Naive thymus-derived CD8-positive, alpha-beta T cell (primary cell): ENCODE data around the gene CTAGE8. TPM values are rescaled to one million over a fixed set of nuclear protein-coding genes. Genes with fewer than 3 reads are reported as not detected.
A peak's percentile ranks its signal among the peaks of the same experiment; 100 is the strongest.
"Not testable (repeated sequence)": the region's sequence is repeated elsewhere in the genome, so short reads cannot be mapped to it uniquely, and the experiment has no call there.

Source experiments
- ATAC-seq, 2 donors: fragments of 150-1000 bp; cut with Tn5 transposase in 1 of 2; sonication (Bioruptor Pico), chemical (Tn5 transposase) in 1 of 2; 1 replicate in 1 of 2; 2 replicates in 1 of 2; pipeline ENCODE4 v1.10.0; 2021; ENCODE audit warnings: mild to moderate bottlenecking in 2 of 2, moderate library complexity in 2 of 2
- POLR2A ChIA-PET: fragments of 350-600 bp; sonication (Branson Sonifier 250); formaldehyde crosslinking; loops from one replicate; lab custom pipeline; 2021; ENCODE audit warnings: antibody characterized with exemption; lab: Charles Lee
- DNase-seq, 10 donors: peaks; one replicate each; pipeline versions ENCODE4 v3.0.0 to v3.0.0-alpha.2; 2020 to 2022
- H3K27ac Mint-ChIP-seq, 10 donors: one replicate each; pipeline ENCODE4 v1.8.0; 2020 to 2022; ENCODE audit warnings: mild to moderate bottlenecking in 10 of 10, mixed read lengths in 10 of 10, moderate library complexity in 4 of 10, inconsistent platforms in 1 of 10
- H3K27me3 Mint-ChIP-seq, 5 donors: one replicate each; pipeline ENCODE4 v1.8.0; 2021 to 2022; ENCODE audit warnings: mixed read lengths in 5 of 5
- H3K36me3 Mint-ChIP-seq, 3 donors: one replicate each; pipeline ENCODE4 v1.8.0; 2020 to 2022; ENCODE audit warnings: mixed read lengths in 3 of 3, mild to moderate bottlenecking in 2 of 3, inconsistent platforms in 1 of 3
- H3K4me1 Mint-ChIP-seq, 4 donors: one replicate each; pipeline ENCODE4 v1.8.0; 2021 to 2022; ENCODE audit warnings: mixed read lengths in 4 of 4
- H3K4me3 Mint-ChIP-seq, 10 donors: one replicate each; pipeline ENCODE4 v1.8.0; 2020 to 2022; ENCODE audit warnings: mild to moderate bottlenecking in 10 of 10, mixed read lengths in 10 of 10, moderate library complexity in 6 of 10, inconsistent platforms in 1 of 10
- H3K9me3 Mint-ChIP-seq, 9 donors: one replicate each; pipeline ENCODE4 v1.8.0; 2020 to 2022; ENCODE audit warnings: mixed read lengths in 9 of 9, mild to moderate bottlenecking in 3 of 9, inconsistent platforms in 1 of 9, moderate library complexity in 1 of 9
- polyA plus RNA-seq, 3 donors: library from polyadenylated mRNA; unstranded; fragments of 300-500 nt; fragmentation: Illumina TruSeq; gene quantifications; one replicate each; pipeline ENCODE4 v1.2.3, GENCODE V29; 2021
- total RNA-seq, 8 experiments: library from RNA in 2 of 8; stranded (reverse) in 2 of 8; gene quantifications; one replicate each; pipeline ENCODE4 v1.2.3 and lab custom pipeline; 2021 to 2026

CTAGE8 gene
- total and polyA plus RNA-seq, 5 experiments from 2014 or later = 0.47 to 1.3 (median 1.2) TPM; not detected in 2

DNA sequence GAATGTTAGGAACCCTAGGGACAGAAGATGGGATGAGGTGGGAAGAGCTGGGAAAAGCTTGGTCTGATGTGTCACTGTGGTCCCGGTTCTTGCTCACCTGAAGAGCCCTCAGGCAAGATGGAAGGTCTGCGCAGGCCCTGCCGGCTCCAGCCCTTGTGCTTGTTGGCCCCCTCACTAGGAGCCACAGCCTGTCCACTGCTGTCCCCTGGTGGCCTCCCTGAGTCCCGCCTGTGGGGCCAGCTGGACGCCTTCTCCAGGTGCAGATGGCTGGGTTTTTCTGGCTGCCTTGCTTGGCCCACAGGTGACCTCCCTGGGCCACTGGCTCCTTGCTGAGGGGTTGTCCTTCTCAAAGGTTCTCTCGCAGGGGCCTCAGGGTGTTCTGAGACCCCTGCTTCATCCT, 14.6 kb upstream of the CTAGE8 start:
- H3K27ac Mint-ChIP-seq, H3K9me3 Mint-ChIP-seq, H3K4me1 Mint-ChIP-seq, H3K27me3 Mint-ChIP-seq, H3K36me3 Mint-ChIP-seq, POLR2A ChIA-PET, ATAC-seq, DNase-seq, H3K4me3 Mint-ChIP-seq: not testable (repeated sequence)

- ATAC-seq, H3K4me3 Mint-ChIP-seq, POLR2A ChIA-PET: not testable (repeated sequence)
Observed at GRCh38 chr7:144282490-144282889, 13.4 kb upstream of the CTAGE8 start.

DNA sequence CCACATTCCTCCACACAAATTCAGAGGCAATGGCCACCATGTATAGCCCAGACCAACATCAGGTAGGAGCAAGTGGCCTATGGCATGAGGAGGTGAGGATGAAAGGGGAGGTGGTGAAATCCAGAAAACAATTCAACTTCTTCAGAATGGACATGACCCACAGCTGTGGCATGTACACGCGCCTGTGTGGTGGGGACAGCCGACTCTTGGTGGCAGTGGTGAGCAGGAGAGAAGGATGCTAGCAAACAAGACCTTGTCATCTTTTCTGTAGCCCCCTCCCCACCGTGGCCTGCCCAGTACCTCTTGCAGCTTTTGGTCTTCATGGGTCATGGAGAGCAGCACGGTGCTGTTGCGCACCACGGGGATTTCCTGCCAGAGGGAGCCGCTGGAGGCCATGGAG, 12.9 kb upstream of the CTAGE8 start:
- DNase-seq, H3K9me3 Mint-ChIP-seq, H3K36me3 Mint-ChIP-seq, POLR2A ChIA-PET, H3K27ac Mint-ChIP-seq, H3K4me1 Mint-ChIP-seq, ATAC-seq, H3K4me3 Mint-ChIP-seq, H3K27me3 Mint-ChIP-seq: not testable (repeated sequence)

More at GRCh38 chr7:144282490-144282889, 13.4 kb upstream of the CTAGE8 start:
- not testable (repeated sequence) for H3K4me1 Mint-ChIP-seq, H3K27me3 Mint-ChIP-seq, H3K36me3 Mint-ChIP-seq, H3K9me3 Mint-ChIP-seq, H3K27ac Mint-ChIP-seq
- peak in 1 of 10 donors; percentile 43 for DNase-seq

DNA sequence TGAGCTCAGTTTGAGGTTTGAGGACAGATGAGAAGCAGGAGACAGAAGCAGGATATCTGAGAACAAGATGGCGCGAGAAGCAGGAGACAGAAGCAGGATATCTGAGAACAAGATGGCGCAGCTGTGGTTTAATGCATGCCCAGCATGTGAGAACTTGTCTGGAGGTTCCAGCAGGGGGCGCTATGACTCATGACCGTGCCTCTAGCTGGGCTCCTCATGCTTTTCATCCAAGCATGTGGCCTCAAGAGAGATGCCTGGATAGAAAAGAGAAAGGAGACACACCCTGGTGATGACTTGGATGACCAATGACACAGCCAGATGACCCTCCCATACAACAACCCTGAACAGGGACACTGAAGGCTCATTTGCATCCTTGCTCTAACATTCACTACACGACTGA, 10.9 kb upstream of the CTAGE8 start:
- ATAC-seq, DNase-seq, POLR2A ChIA-PET, H3K36me3 Mint-ChIP-seq, H3K9me3 Mint-ChIP-seq, H3K4me3 Mint-ChIP-seq, H3K4me1 Mint-ChIP-seq, H3K27me3 Mint-ChIP-seq, H3K27ac Mint-ChIP-seq: not testable (repeated sequence)

DNA sequence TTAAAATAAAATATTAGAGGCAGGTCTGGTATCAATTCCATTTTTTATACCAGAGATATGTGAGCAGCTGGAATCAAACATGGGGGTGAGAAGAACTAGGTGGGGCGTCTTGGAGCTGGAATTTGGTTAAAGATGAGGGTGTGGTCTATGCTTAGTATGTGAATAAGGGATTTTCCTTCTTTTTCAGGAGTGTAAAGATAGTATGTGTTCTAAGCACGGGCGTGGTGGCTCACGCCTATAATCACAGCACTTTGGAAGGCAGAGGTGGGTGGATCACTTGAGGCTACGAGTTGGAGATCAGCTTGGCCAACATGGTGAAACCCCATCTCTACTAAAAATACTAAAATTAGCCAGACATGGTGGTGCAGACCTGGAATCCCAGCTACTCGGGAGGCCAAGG, 6.2 kb upstream of the CTAGE8 start:
- H3K4me3 Mint-ChIP-seq, H3K9me3 Mint-ChIP-seq, ATAC-seq, DNase-seq, H3K27ac Mint-ChIP-seq, H3K4me1 Mint-ChIP-seq, H3K27me3 Mint-ChIP-seq, POLR2A ChIA-PET, H3K36me3 Mint-ChIP-seq: not testable (repeated sequence)

- DNase-seq, H3K4me1 Mint-ChIP-seq, POLR2A ChIA-PET, H3K9me3 Mint-ChIP-seq, ATAC-seq, H3K27ac Mint-ChIP-seq, H3K36me3 Mint-ChIP-seq, H3K27me3 Mint-ChIP-seq, H3K4me3 Mint-ChIP-seq: not testable (repeated sequence)
Observed at GRCh38 chr7:144264692-144265091, 4.4 kb downstream of the CTAGE8 start, which contains the start of gene OR2A7. Gene OR2A7, minus strand, starts transcription at chr7:144264792. Its CDS starts 5,164 bp downstream, at chr7:144259628.

DNA sequence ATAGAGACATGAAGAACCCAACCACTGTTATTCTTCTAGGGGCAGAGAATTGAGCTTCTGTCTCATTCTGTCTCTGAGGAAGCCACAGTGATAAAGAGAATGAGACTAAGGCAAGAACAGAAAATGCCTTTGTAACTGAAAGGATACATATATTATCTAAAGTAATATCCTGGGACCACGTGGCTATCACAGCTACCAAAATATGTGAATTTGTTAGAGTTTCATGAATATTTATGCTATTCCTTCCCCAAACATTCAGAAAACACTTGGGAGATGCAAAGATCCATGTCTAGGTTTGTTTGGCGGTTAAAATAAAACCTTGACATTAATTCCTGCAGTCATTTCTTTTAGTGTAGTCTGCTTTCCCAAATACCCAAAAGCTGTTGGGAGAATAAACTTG, 7.0 kb downstream of the CTAGE8 start:
- H3K27ac Mint-ChIP-seq, DNase-seq, ATAC-seq, H3K4me3 Mint-ChIP-seq, H3K4me1 Mint-ChIP-seq, H3K36me3 Mint-ChIP-seq, H3K9me3 Mint-ChIP-seq, H3K27me3 Mint-ChIP-seq, POLR2A ChIA-PET: not testable (repeated sequence)

DNA sequence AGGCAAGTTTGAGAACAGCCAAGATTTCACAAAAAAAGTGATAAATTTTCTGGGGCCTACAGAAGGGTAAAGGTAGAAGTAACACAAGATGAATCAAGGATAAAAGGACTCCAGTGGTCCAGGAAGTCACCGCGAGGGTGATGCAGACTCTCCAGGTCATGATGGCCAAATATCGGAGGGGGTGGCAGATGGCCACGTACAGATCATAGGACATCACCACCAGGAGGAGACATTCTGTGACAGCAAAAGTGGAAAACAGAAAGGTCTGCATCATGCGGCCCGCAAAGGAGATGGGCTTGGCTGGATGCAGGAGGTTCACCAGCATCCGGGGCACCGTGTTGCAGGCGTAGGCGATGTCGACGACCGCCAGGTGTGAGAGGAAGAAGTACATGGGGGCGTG, 10.0 kb downstream of the CTAGE8 start:
- DNase-seq, H3K27ac Mint-ChIP-seq, H3K36me3 Mint-ChIP-seq, H3K27me3 Mint-ChIP-seq, ATAC-seq, H3K4me3 Mint-ChIP-seq, POLR2A ChIA-PET, H3K9me3 Mint-ChIP-seq, H3K4me1 Mint-ChIP-seq: not testable (repeated sequence)

- no peaks in the 10 kb centered on the region for H3K9me3 Mint-ChIP-seq
- H3K36me3 Mint-ChIP-seq = no peaks in the 10 kb centered on the region
- no peaks in the 10 kb centered on the region for H3K27me3 Mint-ChIP-seq
- no peak overlapping the region for H3K27ac Mint-ChIP-seq
- no peak for ATAC-seq
- H3K4me1 Mint-ChIP-seq = no peaks in the 10 kb centered on the region
- POLR2A ChIA-PET = no interaction called here
- no peak overlapping the region for H3K4me3 Mint-ChIP-seq
- DNase-seq = no peak
Observed at GRCh38 chr7:144256112-144256511, 13.0 kb downstream of the CTAGE8 start.

DNA sequence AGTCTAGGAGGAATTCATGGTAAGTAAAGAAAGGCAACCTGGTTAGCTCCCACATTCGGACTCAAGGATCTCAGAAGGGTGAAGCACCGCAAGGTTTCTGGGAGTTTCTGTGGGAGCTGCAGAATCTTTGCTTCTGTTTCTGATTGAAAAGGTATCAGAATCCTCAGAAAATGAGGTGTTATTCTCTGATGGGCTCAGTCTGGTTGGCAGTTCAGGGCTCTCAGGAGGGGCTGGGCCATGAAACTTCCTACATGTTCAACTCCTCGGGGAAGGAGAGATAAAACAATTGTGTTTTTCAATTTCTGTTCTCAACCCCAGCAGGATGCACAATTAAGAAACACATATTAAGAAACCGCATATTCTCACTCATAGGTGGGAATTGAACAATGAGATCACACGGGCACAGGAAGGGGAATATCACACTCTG, 13.6 kb downstream of the CTAGE8 start:
- Mint-ChIP-seq H3K4me3 (no peak overlapping the region), H3K27ac (no peak overlapping the region), H3K36me3 (no peaks in the 10 kb centered on the region), H3K9me3 (no peaks in the 10 kb centered on the region), H3K27me3 (no peaks in the 10 kb centered on the region), H3K4me1 (no peaks in the 10 kb centered on the region)
- DNase-seq = no peak
- ATAC-seq = no peak
- POLR2A ChIA-PET = no interaction called here

DNA sequence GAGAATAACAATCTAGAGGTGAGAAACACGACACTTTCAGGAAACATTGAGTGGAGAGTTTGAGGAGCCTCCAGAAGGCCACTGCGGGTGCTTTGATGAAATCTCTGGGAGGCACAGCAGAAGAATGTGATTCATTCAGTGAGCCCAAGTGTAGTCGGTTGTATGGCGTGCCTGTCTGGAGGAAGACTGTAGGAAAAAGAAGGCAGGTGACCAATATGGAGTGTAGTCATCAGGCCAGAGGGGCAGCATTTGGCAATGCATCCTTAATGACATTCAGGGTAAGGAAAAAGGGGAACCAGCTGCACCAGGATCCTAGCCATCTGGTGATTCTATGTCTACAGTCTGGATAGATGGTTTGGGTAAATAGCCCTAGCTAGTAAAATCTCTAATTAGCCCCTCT, 16.8 kb downstream of the CTAGE8 start:
- ATAC-seq, H3K4me1 Mint-ChIP-seq, H3K36me3 Mint-ChIP-seq, H3K4me3 Mint-ChIP-seq, H3K9me3 Mint-ChIP-seq, DNase-seq, H3K27me3 Mint-ChIP-seq, H3K27ac Mint-ChIP-seq, POLR2A ChIA-PET: not testable (repeated sequence)

DNA sequence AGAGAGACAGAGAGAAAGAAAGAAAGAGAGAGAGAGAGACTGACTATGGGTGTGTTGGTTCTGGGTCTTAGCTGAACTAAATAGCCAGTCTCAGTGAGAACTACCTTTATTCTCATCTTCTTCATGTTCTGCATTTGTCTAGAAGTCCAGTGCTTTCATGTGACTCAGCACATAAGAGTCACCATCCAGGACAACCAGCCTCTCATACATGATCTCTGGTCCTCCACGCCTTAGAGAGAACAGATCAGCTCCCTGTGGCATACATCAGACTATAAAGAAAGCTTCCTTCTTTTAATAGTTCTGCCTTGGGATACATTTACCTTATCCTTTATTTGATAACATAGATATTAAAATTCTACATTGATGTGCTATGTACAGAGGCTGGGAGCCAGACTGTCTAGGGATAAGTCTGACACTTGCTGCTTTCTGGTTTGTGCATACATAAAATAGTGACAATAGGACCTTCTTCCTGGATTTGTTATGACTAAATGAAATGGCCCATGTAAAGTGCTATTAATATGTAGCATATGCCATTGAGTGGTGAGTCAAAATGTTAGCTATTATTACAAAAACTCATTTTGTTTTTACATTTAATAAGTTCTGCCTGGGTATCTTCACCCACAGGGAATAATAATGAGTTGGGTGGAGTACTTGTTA, 21.3 kb downstream of the CTAGE8 start:
- H3K36me3 Mint-ChIP-seq, H3K4me1 Mint-ChIP-seq, H3K9me3 Mint-ChIP-seq, ATAC-seq, POLR2A ChIA-PET, H3K27ac Mint-ChIP-seq, H3K27me3 Mint-ChIP-seq, DNase-seq, H3K4me3 Mint-ChIP-seq: not testable (repeated sequence)

DNA sequence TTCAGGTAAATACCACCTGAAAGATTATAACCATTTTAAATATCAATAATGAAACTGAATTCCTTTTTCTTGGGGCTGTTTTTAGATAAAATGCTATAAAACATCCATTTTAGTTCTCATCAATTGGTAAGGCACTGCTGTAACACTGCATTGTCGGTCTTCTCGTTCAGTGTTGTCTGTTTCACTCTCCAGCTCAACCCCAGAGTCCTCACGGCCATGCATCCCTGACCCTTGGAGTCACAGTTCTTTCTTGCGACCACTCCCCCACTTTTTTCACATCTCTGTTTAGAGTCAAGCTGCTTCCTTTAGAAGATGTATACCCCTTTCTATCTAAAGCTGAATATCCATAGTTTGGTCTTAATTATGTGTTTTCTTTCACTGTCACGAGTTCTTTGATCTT, 22.1 kb downstream of the CTAGE8 start:
- ATAC-seq, DNase-seq, H3K4me3 Mint-ChIP-seq, H3K9me3 Mint-ChIP-seq, H3K27me3 Mint-ChIP-seq, H3K4me1 Mint-ChIP-seq, H3K36me3 Mint-ChIP-seq, POLR2A ChIA-PET, H3K27ac Mint-ChIP-seq: not testable (repeated sequence)

DNA sequence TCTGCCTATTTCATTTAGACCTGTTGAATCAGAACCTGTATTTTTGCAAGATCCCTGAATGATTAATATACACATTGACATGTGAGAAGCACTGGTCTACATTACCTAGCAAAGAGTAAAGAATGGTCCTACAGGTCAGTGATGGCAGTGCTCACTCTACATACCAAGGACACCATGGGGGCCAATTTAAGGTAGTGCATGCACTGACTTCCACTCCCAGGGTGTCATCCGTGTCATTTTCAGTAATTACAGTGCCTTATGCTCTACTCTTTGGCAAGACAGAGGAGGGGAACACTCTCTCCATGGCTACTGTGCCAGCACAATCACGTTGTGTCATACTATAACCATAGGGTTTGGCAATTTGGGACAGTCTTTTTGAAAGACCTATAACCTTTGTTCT, 23.7 kb downstream of the CTAGE8 start:
- DNase-seq, H3K9me3 Mint-ChIP-seq, H3K27ac Mint-ChIP-seq, H3K27me3 Mint-ChIP-seq, H3K36me3 Mint-ChIP-seq, H3K4me1 Mint-ChIP-seq, H3K4me3 Mint-ChIP-seq, ATAC-seq, POLR2A ChIA-PET: not testable (repeated sequence)
